Measurements from ENCODE around the gene GNPAT. TPM values are rescaled to one million over a fixed set of nuclear protein-coding genes. Genes with fewer than 3 reads are reported as not detected.

The GNPAT gene
- total and polyA plus RNA-seq, 10 of the 15 experiments (the other 5 are each of a cell fraction or from before 2014, with no cell fraction given): 24.0 to 70.6 (median 47.2) TPM

- H3K27ac ChIP-seq (ENCODE audit: control insufficient read depth, insufficient read depth): no peak overlapping the region
- WGBS (ENCODE audit: insufficient coverage, insufficient replicate concordance, low lambda C conversion rate, missing lambda C conversion rate): 98% methylated on average over 3 of the region's 3 CpGs
- no peaks in the 10 kb centered on the region for H3K79me2 ChIP-seq (ENCODE audit: control insufficient read depth, insufficient read depth, low read length)
- H3K9me3 ChIP-seq (replicated peaks; ENCODE audit: control insufficient read depth, insufficient read depth, low read length): no peaks in the 10 kb centered on the region
- POLR2A ChIA-PET: interaction anchor here (0.6 kb wide), 1 partner anchor 414 kb away, joined by 3 read pairs; no protein-coding TSS in a partner anchor
- no peaks in the 10 kb centered on the region for H4K20me1 ChIP-seq (ENCODE audit: control insufficient read depth, insufficient read depth)
- no TSS peak for BruUV-seq (replicated peaks)
- H3K4me1 ChIP-seq (ENCODE audit: control insufficient read depth, insufficient read depth, low read length): no peaks in the 10 kb centered on the region
- DNase-seq (ENCODE audit: low read depth, low spot score) (no peak), ATAC-seq (no peak), FAIRE-seq (no peak)
- SMC1A ChIA-PET (ENCODE audit: uncharacterized antibody, unreplicated experiment): no interaction called here
- no peaks in the 10 kb centered on the region for H3K27me3 ChIP-seq (replicated peaks in 1 of 2; ENCODE audit: control insufficient read depth in 2 of 2, insufficient read depth in 2 of 2, low read length in 1 of 2)
- H3K36me3 ChIP-seq (ENCODE audit: control insufficient read depth in 2 of 2, insufficient read depth in 2 of 2, low read length in 1 of 2): peaks cover 2 to 23% of the 10 kb centered on the region in 2 experiments
- intact Hi-C loops (cut with micrococcal nuclease; ENCODE audit: unreplicated experiment): no loop called here
- H2AFZ ChIP-seq (ENCODE audit: control insufficient read depth, low read depth, low read length): no peak overlapping the region
- in situ Hi-C loops (cut with MboI): no loop called here
- RAD21 ChIA-PET (ENCODE audit: unreplicated experiment): no interaction called here
- H3K4me2 ChIP-seq (ENCODE audit: control insufficient read depth, insufficient read depth): no peak overlapping the region
- TF ChIP-seq, protein P1, sequence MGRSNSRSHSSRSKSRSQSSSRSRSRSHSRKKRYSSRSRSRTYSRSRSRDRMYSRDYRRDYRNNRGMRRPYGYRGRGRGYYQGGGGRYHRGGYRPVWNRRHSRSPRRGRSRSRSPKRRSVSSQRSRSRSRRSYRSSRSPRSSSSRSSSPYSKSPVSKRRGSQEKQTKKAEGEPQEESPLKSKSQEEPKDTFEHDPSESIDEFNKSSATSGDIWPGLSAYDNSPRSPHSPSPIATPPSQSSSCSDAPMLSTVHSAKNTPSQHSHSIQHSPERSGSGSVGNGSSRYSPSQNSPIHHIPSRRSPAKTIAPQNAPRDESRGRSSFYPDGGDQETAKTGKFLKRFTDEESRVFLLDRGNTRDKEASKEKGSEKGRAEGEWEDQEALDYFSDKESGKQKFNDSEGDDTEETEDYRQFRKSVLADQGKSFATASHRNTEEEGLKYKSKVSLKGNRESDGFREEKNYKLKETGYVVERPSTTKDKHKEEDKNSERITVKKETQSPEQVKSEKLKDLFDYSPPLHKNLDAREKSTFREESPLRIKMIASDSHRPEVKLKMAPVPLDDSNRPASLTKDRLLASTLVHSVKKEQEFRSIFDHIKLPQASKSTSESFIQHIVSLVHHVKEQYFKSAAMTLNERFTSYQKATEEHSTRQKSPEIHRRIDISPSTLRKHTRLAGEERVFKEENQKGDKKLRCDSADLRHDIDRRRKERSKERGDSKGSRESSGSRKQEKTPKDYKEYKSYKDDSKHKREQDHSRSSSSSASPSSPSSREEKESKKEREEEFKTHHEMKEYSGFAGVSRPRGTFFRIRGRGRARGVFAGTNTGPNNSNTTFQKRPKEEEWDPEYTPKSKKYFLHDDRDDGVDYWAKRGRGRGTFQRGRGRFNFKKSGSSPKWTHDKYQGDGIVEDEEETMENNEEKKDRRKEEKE (IDR thresholded peaks at IDR 0.05): no peak
- TF ChIP-seq MTA3 (IDR thresholded peaks at IDR 0.05; ENCODE audit: borderline replicate concordance, low read length): no peak
- no peak for TF ChIP-seq EGR1 (IDR thresholded peaks at IDR 0.05; ENCODE audit: borderline replicate concordance in 1 of 2, low read depth in 2 of 2, low read length in 2 of 2)
- no peak for TF ChIP-seq ASH2L (IDR thresholded peaks at IDR 0.05; ENCODE audit: borderline replicate concordance, low read depth)
- no peak for TF ChIP-seq ZZZ3 (IDR thresholded peaks at IDR 0.05; ENCODE audit: control insufficient read depth, insufficient read length, low read depth)
- TF ChIP-seq RFX5 (IDR thresholded peaks at IDR 0.05; ENCODE audit: low read depth, low read length): no peak
- no peak for TF ChIP-seq HCFC1 (IDR thresholded peaks at IDR 0.05; ENCODE audit: low read length)
- no peak for TF ChIP-seq PAX8 (IDR thresholded peaks at IDR 0.05)
- no peak overlapping the region for H3K9ac ChIP-seq (ENCODE audit: control insufficient read depth, insufficient read depth, low read length)
- CTCF ChIA-PET: no interaction called here
- no peak overlapping the region for H3K4me3 ChIP-seq
These were observed 31.2 kb downstream of the GNPAT start for GRCh38 chr1:231272173-231272572.

All from GM12878 (cell line).